SK-N-SH treated with all-trans-retinoic acid at 6 μM for 48 hours (cell line): ENCODE results near the gene DDX27.

Experiments used
- ATAC-seq: fragments of 200-7000 bp; cut with Tn5 transposase; 3 replicates; pipeline ENCODE4 v1.9.1; 2020; ENCODE audit warnings: mild to moderate bottlenecking, moderate library complexity
- ARNTL ChIP-seq: fragments of 450-650 bp; formaldehyde crosslinking; IDR thresholded peaks from 2 replicates; pipeline ENCODE4 v1.5.0; 2020; ENCODE audit warnings: low read depth, mild to moderate bottlenecking, moderate library complexity, borderline replicate concordance
- BACH2 ChIP-seq: fragments of 250-450 bp; sonication (Bioruptor Pico); IDR thresholded peaks from 2 replicates; pipeline ENCODE4 v1.9.0; 2021; ENCODE audit warnings: mild to moderate bottlenecking, borderline replicate concordance
- CSDC2 ChIP-seq: fragments of 250-450 bp; sonication (Bioruptor Pico); IDR thresholded peaks from 2 replicates; pipeline ENCODE4 v1.5.0; 2020; ENCODE audit warnings: mild to moderate bottlenecking, moderate library complexity
- CSRNP3 ChIP-seq: fragments of 250-450 bp; sonication (Bioruptor Pico); IDR thresholded peaks from 2 replicates; pipeline ENCODE4 v1.5.1; 2021; ENCODE audit warnings: mild to moderate bottlenecking, moderate library complexity
- ESRRG ChIP-seq: fragments of 250-450 bp; sonication (Bioruptor Pico); IDR thresholded peaks from 2 replicates; pipeline ENCODE4 v1.6.1; 2021; ENCODE audit warnings: mild to moderate bottlenecking
- GLIS3 ChIP-seq: fragments of 250-450 bp; sonication (Bioruptor Pico); IDR thresholded peaks from 2 replicates; pipeline ENCODE4 v1.5.0; 2020; ENCODE audit warnings: mild to moderate bottlenecking, moderate library complexity
- OSR1 ChIP-seq: fragments of 250-450 bp; sonication (Bioruptor Pico); IDR thresholded peaks from 2 replicates; pipeline ENCODE4 v1.8.0; 2022; ENCODE audit warnings: moderate library complexity, mild to moderate bottlenecking, inconsistent platforms
- PATZ1 ChIP-seq: fragments of 250-450 bp; sonication (Bioruptor Pico); IDR thresholded peaks from 2 replicates; pipeline ENCODE4 v1.8.0; 2020; ENCODE audit warnings: mild to moderate bottlenecking, moderate library complexity, borderline replicate concordance
- PPARA ChIP-seq: fragments of 250-450 bp; sonication (Bioruptor Pico); IDR thresholded peaks from 2 replicates; pipeline ENCODE4 v1.5.0; 2020; ENCODE audit warnings: mild to moderate bottlenecking, borderline replicate concordance
- RARB ChIP-seq: fragments of 250-450 bp; sonication (Bioruptor Pico); IDR thresholded peaks from 2 replicates; pipeline ENCODE4 v1.8.0; 2021; ENCODE audit warnings: mild to moderate bottlenecking, moderate library complexity
- SNAI2 ChIP-seq: fragments of 250-450 bp; sonication (Bioruptor Pico); IDR thresholded peaks from 2 replicates; pipeline ENCODE4 v1.5.0; 2020; ENCODE audit warnings: mild to moderate bottlenecking, moderate library complexity
- TCF4 ChIP-seq: fragments of 250-450 bp; sonication (Bioruptor Pico); IDR thresholded peaks from 2 replicates; pipeline ENCODE4 v1.8.0; 2021; ENCODE audit warnings: mild to moderate bottlenecking, moderate library complexity, borderline replicate concordance
- TOX ChIP-seq: fragments of 250-450 bp; sonication (Bioruptor Pico); IDR thresholded peaks from 2 replicates; pipeline ENCODE4 v1.8.0; 2021; ENCODE audit warnings: mild to moderate bottlenecking, moderate library complexity, borderline replicate concordance
- TSHZ2 ChIP-seq: fragments of 250-450 bp; sonication (Bioruptor Pico); IDR thresholded peaks from 2 replicates; pipeline ENCODE4 v1.5.0; 2020; ENCODE audit warnings: mild to moderate bottlenecking, moderate library complexity
- ZC3H10 ChIP-seq: fragments of 250-450 bp; sonication (Bioruptor Pico); IDR thresholded peaks from 2 replicates; pipeline ENCODE4 v1.5.1; 2021; ENCODE audit warnings: mild to moderate bottlenecking, moderate library complexity
- ZFP3 ChIP-seq: fragments of 250-450 bp; sonication (Bioruptor Pico); IDR thresholded peaks from 2 replicates; pipeline ENCODE4 v1.5.0; 2020; ENCODE audit warnings: mild to moderate bottlenecking, moderate library complexity
- ZNF565 ChIP-seq: fragments of 450-650 bp; formaldehyde crosslinking; conservative IDR thresholded peaks from 2 replicates; pipeline ENCODE4 v1.5.0; 2020; ENCODE audit warnings: low read depth, mild to moderate bottlenecking, moderate library complexity
- ZNF70 ChIP-seq: fragments of 450-650 bp; formaldehyde crosslinking; IDR thresholded peaks from 2 replicates; pipeline ENCODE4 v1.5.0; 2020; ENCODE audit warnings: mild to moderate bottlenecking, moderate library complexity
- ZNF8 ChIP-seq: fragments of 450-650 bp; formaldehyde crosslinking; IDR thresholded peaks from 2 replicates; pipeline ENCODE4 v1.5.0; 2020; ENCODE audit warnings: mild to moderate bottlenecking, moderate library complexity
- TF ChIP-seq, protein P1 (sequence below): fragments of 250-450 bp; sonication (Bioruptor Pico); IDR thresholded peaks from 2 replicates; pipeline ENCODE4 v1.5.1; 2020; ENCODE audit warnings: low read depth, mild to moderate bottlenecking, moderate library complexity
- TF ChIP-seq, protein P2 (sequence below): fragments of 250-450 bp; sonication (Bioruptor Pico); IDR thresholded peaks from 2 replicates; pipeline ENCODE4 v1.8.0; 2021; ENCODE audit warnings: low read depth, mild to moderate bottlenecking, moderate library complexity, borderline replicate concordance

DDX27 gene

GRCh38 chr20:49203746-49204145, 15.5 kb upstream of the DDX27 start (continued):
- TF ChIP-seq CSRNP3 (CRISPR knock-in tag) (no peak), OSR1 (CRISPR knock-in tag) (no peak), SNAI2 (CRISPR knock-in tag) (no peak), PATZ1 (CRISPR knock-in tag) (no peak)

GRCh38 chr20:49207076-49207475, 12.1 kb upstream of the DDX27 start:
- TF ChIP-seq CSRNP3 (CRISPR knock-in tag) = no peak
- no peak for TF ChIP-seq CSDC2
- no peak for TF ChIP-seq ZNF8 (CRISPR knock-in tag)
- TF ChIP-seq TOX (CRISPR knock-in tag) = no peak
- no peak for TF ChIP-seq ZNF565 (CRISPR knock-in tag)
- TF ChIP-seq GLIS3 = no peak
- no peak for TF ChIP-seq TCF4 (CRISPR knock-in tag)
- no peak for TF ChIP-seq ARNTL (CRISPR knock-in tag)
- no peak for TF ChIP-seq ZFP3 (CRISPR knock-in tag)
- no peak for TF ChIP-seq TSHZ2 (CRISPR knock-in tag)
- TF ChIP-seq ZNF70 (CRISPR knock-in tag) = no peak
- TF ChIP-seq, protein P1, sequence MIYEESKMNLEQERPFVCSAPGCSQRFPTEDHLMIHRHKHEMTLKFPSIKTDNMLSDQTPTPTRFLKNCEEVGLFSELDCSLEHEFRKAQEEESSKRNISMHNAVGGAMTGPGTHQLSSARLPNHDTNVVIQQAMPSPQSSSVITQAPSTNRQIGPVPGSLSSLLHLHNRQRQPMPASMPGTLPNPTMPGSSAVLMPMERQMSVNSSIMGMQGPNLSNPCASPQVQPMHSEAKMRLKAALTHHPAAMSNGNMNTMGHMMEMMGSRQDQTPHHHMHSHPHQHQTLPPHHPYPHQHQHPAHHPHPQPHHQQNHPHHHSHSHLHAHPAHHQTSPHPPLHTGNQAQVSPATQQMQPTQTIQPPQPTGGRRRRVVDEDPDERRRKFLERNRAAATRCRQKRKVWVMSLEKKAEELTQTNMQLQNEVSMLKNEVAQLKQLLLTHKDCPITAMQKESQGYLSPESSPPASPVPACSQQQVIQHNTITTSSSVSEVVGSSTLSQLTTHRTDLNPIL (CRISPR knock-in tag) = no peak
- no peak for TF ChIP-seq PATZ1 (CRISPR knock-in tag)
- TF ChIP-seq RARB (CRISPR knock-in tag) = no peak
- TF ChIP-seq ESRRG (CRISPR knock-in tag) = no peak
- no peak for TF ChIP-seq ZC3H10 (CRISPR knock-in tag)
- TF ChIP-seq, protein P2, sequence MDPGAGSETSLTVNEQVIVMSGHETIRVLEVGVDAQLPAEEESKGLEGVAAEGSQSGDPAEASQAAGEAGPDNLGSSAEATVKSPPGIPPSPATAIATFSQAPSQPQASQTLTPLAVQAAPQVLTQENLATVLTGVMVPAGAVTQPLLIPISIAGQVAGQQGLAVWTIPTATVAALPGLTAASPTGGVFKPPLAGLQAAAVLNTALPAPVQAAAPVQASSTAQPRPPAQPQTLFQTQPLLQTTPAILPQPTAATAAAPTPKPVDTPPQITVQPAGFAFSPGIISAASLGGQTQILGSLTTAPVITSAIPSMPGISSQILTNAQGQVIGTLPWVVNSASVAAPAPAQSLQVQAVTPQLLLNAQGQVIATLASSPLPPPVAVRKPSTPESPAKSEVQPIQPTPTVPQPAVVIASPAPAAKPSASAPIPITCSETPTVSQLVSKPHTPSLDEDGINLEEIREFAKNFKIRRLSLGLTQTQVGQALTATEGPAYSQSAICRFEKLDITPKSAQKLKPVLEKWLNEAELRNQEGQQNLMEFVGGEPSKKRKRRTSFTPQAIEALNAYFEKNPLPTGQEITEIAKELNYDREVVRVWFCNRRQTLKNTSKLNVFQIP (CRISPR knock-in tag) = no peak
- no peak for TF ChIP-seq BACH2 (CRISPR knock-in tag)
- no peak for TF ChIP-seq OSR1 (CRISPR knock-in tag)
- TF ChIP-seq PPARA = no peak
- TF ChIP-seq, all 23 proteins: peak for 0
- ATAC-seq = peak; percentile 49; the same call in 2 of the 3 replicates
